Measurements from ENCODE around the gene EXOC5.

- TF ChIP-seq OVOL2 (CRISPR knock-in tag; IDR thresholded peaks at IDR 0.05; ENCODE audit: borderline replicate concordance), result no peak
- TF ChIP-seq CTCF (IDR thresholded peaks at IDR 0.05), result no peak
Measured at GRCh38 chr14:57199921-57200320, 68.8 kb downstream of the EXOC5 start.
